Neutrophil (primary cell): ENCODE results near the gene CDC14A.

Source experiments
- H3K27ac ChIP-seq: fragments of 200-600 bp; sonication (generic); 2 replicates; pipeline ENCODE4 v1.5.1; 2016; ENCODE audit warnings: mild to moderate bottlenecking, moderate library complexity
- H3K27me3 ChIP-seq: fragments of 200-600 bp; sonication (generic); 2 replicates; pipeline ENCODE4 v1.6.0; 2016; ENCODE audit warnings: mild to moderate bottlenecking
- H3K36me3 ChIP-seq: fragments of 200-600 bp; sonication (generic); 2 replicates; pipeline ENCODE4 v1.5.1; 2017
- H3K4me1 ChIP-seq, 2 experiments: fragments of 200-600 bp in 1 of 2; sonication (generic) in 1 of 2; 1 replicate in 1 of 2; 2 replicates in 1 of 2; pipeline versions ENCODE4 v1.5.1 to v1.6.1; 2013 to 2016; ENCODE audit warnings: low read depth in 1 of 2, low read length in 1 of 2, mild to moderate bottlenecking in 1 of 2, moderate library complexity in 1 of 2; ENCODE audit not compliant: control insufficient read depth in 1 of 2, insufficient read depth in 1 of 2
- H3K4me3 ChIP-seq, 2 experiments: fragments of 200-600 bp in 1 of 2; sonication (generic) in 1 of 2; 1 replicate in 1 of 2; 2 replicates in 1 of 2; pipeline ENCODE4 v1.5.1; 2013 to 2016; ENCODE audit warnings: low read depth in 1 of 2, low read length in 1 of 2, mild to moderate bottlenecking in 1 of 2, moderate library complexity in 1 of 2
- H3K9me3 ChIP-seq: fragments of 200-600 bp; sonication (generic); 2 replicates; pipeline ENCODE4 v1.5.1; 2016
- CTCF ChIP-seq: fragments of 200-600 bp; sonication (generic); IDR thresholded peaks from 2 replicates; pipeline ENCODE4 v1.5.1; 2016; ENCODE audit warnings: antibody characterized with exemption

CDC14A gene

GRCh38 chr1:100320311-100321099 is 31.8 kb upstream of the CDC14A start:
- H3K36me3 ChIP-seq: no peaks in the 10 kb centered on the region
- H3K27ac ChIP-seq: no peak overlapping the region
- no peaks in the 10 kb centered on the region for H3K4me1 ChIP-seq
- H3K9me3 ChIP-seq: no peaks in the 10 kb centered on the region
- H3K27me3 ChIP-seq: no peaks in the 10 kb centered on the region
- no peak overlapping the region for H3K4me3 ChIP-seq
- TF ChIP-seq CTCF: no peak

GRCh38 chr1:100321100-100321493 is 31.2 kb upstream of the CDC14A start:
- Histone ChIP-seq H3K36me3 (no peaks in the 10 kb centered on the region), H3K4me3 (no peak overlapping the region), H3K27me3 (no peaks in the 10 kb centered on the region), H3K4me1 (no peaks in the 10 kb centered on the region), H3K27ac (no peak overlapping the region), H3K9me3 (no peaks in the 10 kb centered on the region)
- no peak for TF ChIP-seq CTCF

GRCh38 chr1:100321506-100321905 is 30.8 kb upstream of the CDC14A start:
- no peaks in the 10 kb centered on the region for H3K4me1 ChIP-seq
- no peak overlapping the region for H3K4me3 ChIP-seq
- H3K27ac ChIP-seq: no peak overlapping the region
- H3K27me3 ChIP-seq: no peaks in the 10 kb centered on the region
- no peaks in the 10 kb centered on the region for H3K36me3 ChIP-seq
- no peaks in the 10 kb centered on the region for H3K9me3 ChIP-seq
- TF ChIP-seq CTCF: no peak

- no peak overlapping the region for H3K27ac ChIP-seq
- no peaks in the 10 kb centered on the region for H3K9me3 ChIP-seq
These were observed 29.7 kb upstream of the CDC14A start for GRCh38 chr1:100322436-100323211.

More at GRCh38 chr1:100322436-100323211, 29.7 kb upstream of the CDC14A start:
- Histone ChIP-seq H3K27me3 (no peaks in the 10 kb centered on the region), H3K4me3 (no peak overlapping the region), H3K36me3 (no peaks in the 10 kb centered on the region), H3K4me1 (no peaks in the 10 kb centered on the region)
- no peak for TF ChIP-seq CTCF
